Measurements from ENCODE around the gene ZNF132. TPM values are rescaled to one million over a fixed set of nuclear protein-coding genes. Genes with fewer than 3 reads are reported as not detected.
A peak's percentile ranks its signal among the peaks of the same experiment; 100 is the strongest.
"Not testable (repeated sequence)": the region's sequence is repeated elsewhere in the genome, so short reads cannot be mapped to it uniquely, and the experiment has no call there.

The ZNF132 gene
- total RNA-seq, 2 experiments from 2014 or later = 4.5 to 4.7 TPM

GRCh38 chr19:58416604-58417003 lies 23.3 kb downstream of the ZNF132 start:
- CTCF ChIA-PET = no interaction called here
- Mint-ChIP-seq H3K27ac (no peak overlapping the region), H3K27me3 (no peaks in the 10 kb centered on the region), H3K4me3 (no peak overlapping the region), H3K9me3 (peaks cover 10% of the 10 kb centered on the region), H3K4me1 (no peaks in the 10 kb centered on the region), H3K36me3 (ENCODE audit: low read depth) (peaks cover 54% of the 10 kb centered on the region)
- no peak for DNase-seq
- POLR2A ChIA-PET = no interaction called here

GRCh38 chr19:58409010-58409790 lies 30.8 kb downstream of the ZNF132 start:
- ChIA-PET POLR2A (interaction anchor here (0.8 to 1.2 kb wide), 5 partner anchors 24 to 1088 kb away, joined by 3 to 7 read pairs (median 3); partner anchors contain the start of gene ZNF132), CTCF (interaction anchor here (0.6 to 1.0 kb wide), 6 partner anchors 27 to 111 kb away, joined by 3 to 5 read pairs (median 4); partner anchors contain the start of genes ZBTB45, ZNF497 and ZSCAN22)
- peak overlapping the region; percentile 95 for H3K4me3 Mint-ChIP-seq
- peaks cover 15% of the 10 kb centered on the region for H3K36me3 Mint-ChIP-seq (ENCODE audit: low read depth)
- DNase-seq = no peak
- H3K27me3 Mint-ChIP-seq = no peaks in the 10 kb centered on the region
- H3K4me1 Mint-ChIP-seq = peaks cover 35% of the 10 kb centered on the region
- peak overlapping the region; percentile 62 for H3K27ac Mint-ChIP-seq
- no peaks in the 10 kb centered on the region for H3K9me3 Mint-ChIP-seq

GRCh38 chr19:58408152-58409009 lies 31.6 kb downstream of the ZNF132 start, which contains the start of gene ZNF584:
Gene ZNF584 (plus strand): TSS chr19:58408649. CDS start chr19:58409148, 499 bp downstream.
- peak; percentile 95 for DNase-seq
- H3K4me3 Mint-ChIP-seq = peak within 1 kb of the TSS; percentile 95
- H3K9me3 Mint-ChIP-seq = no peaks in the 10 kb centered on the region
- ChIA-PET CTCF (interaction anchor here (0.6 to 1.0 kb wide), 6 partner anchors 26 to 112 kb away, joined by 3 to 5 read pairs (median 4); partner anchors contain the start of genes ZBTB45, ZNF497 and ZSCAN22), POLR2A (interaction anchor here (0.8 to 1.2 kb wide), 5 partner anchors 23 to 1087 kb away, joined by 3 to 7 read pairs (median 3); partner anchors contain the start of gene ZNF132)
- H3K4me1 Mint-ChIP-seq = peaks cover 39% of the 10 kb centered on the region
- peaks cover 15% of the 10 kb centered on the region for H3K36me3 Mint-ChIP-seq (ENCODE audit: low read depth)
- H3K27ac Mint-ChIP-seq = peak within 1 kb of the TSS; percentile 89
- H3K27me3 Mint-ChIP-seq = no peaks in the 10 kb centered on the region

GRCh38 chr19:58407658-58408151 lies 32.2 kb downstream of the ZNF132 start:
- Mint-ChIP-seq H3K4me3 (peak overlapping the region; percentile 95), H3K4me1 (peaks cover 43% of the 10 kb centered on the region), H3K9me3 (no peaks in the 10 kb centered on the region), H3K27me3 (no peaks in the 10 kb centered on the region), H3K36me3 (ENCODE audit: low read depth) (peaks cover 12% of the 10 kb centered on the region), H3K27ac (peak overlapping the region; percentile 89)
- DNase-seq = no peak
- ChIA-PET POLR2A (interaction anchor here (1.2 kb wide), 1 partner anchor 22 kb away, joined by 5 read pairs; no protein-coding TSS in a partner anchor), CTCF (interaction anchor here (1.0 kb wide), 3 partner anchors 45 to 93 kb away, joined by 3 to 5 read pairs (median 3); partner anchors contain the start of gene ZNF497)

- no peaks in the 10 kb centered on the region for H3K27me3 Mint-ChIP-seq
- peak overlapping the region; percentile 89 for H3K27ac Mint-ChIP-seq
- peaks cover 9% of the 10 kb centered on the region for H3K36me3 Mint-ChIP-seq (ENCODE audit: low read depth)
- ChIA-PET CTCF (no interaction called here), POLR2A (no interaction called here)
- peaks cover 45% of the 10 kb centered on the region for H3K4me1 Mint-ChIP-seq
- no peak for DNase-seq
- H3K4me3 Mint-ChIP-seq = peak overlapping the region; percentile 95
- no peaks in the 10 kb centered on the region for H3K9me3 Mint-ChIP-seq
Observed at GRCh38 chr19:58406818-58407657, 32.9 kb downstream of the ZNF132 start.

GRCh38 chr19:58403920-58404478 lies 36.0 kb downstream of the ZNF132 start:
- DNase-seq; H3K36me3 Mint-ChIP-seq (ENCODE audit: low read depth); H3K27ac Mint-ChIP-seq; H3K4me3 Mint-ChIP-seq; POLR2A ChIA-PET; H3K9me3 Mint-ChIP-seq; H3K27me3 Mint-ChIP-seq: not testable (repeated sequence)
- CTCF ChIA-PET = interaction anchor here (0.7 kb wide), 1 partner anchor 126 kb away, joined by 4 read pairs; no protein-coding TSS in a partner anchor
- peaks cover 49% of the 10 kb centered on the region for H3K4me1 Mint-ChIP-seq

- ChIA-PET CTCF (no interaction called here), POLR2A (no interaction called here)
- H3K9me3 Mint-ChIP-seq = no peaks in the 10 kb centered on the region
- H3K4me1 Mint-ChIP-seq = peaks cover 34% of the 10 kb centered on the region
- DNase-seq = no peak
- peak overlapping the region; percentile 80 for H3K4me3 Mint-ChIP-seq
- H3K27ac Mint-ChIP-seq = peak overlapping the region; percentile 74
- H3K36me3 Mint-ChIP-seq (ENCODE audit: low read depth) = peaks cover 5% of the 10 kb centered on the region
- no peaks in the 10 kb centered on the region for H3K27me3 Mint-ChIP-seq
Observed at GRCh38 chr19:58401840-58402421, 38.0 kb downstream of the ZNF132 start.

GRCh38 chr19:58400916-58401839 lies 38.8 kb downstream of the ZNF132 start:
- CTCF ChIA-PET = no interaction called here
- POLR2A ChIA-PET = no interaction called here
- peak overlapping the region; percentile 74 for H3K27ac Mint-ChIP-seq
- H3K4me3 Mint-ChIP-seq = peak overlapping the region; percentile 80
- peak; percentile 99 for DNase-seq
- H3K4me1 Mint-ChIP-seq = peaks cover 29% of the 10 kb centered on the region
- no peaks in the 10 kb centered on the region for H3K27me3 Mint-ChIP-seq
- no peaks in the 10 kb centered on the region for H3K36me3 Mint-ChIP-seq (ENCODE audit: low read depth)
- no peaks in the 10 kb centered on the region for H3K9me3 Mint-ChIP-seq

GRCh38 chr19:58400316-58400915 lies 39.5 kb downstream of the ZNF132 start:
- POLR2A ChIA-PET = no interaction called here

GRCh38 chr19:58399903-58400302 lies 40.0 kb downstream of the ZNF132 start:
- Mint-ChIP-seq H3K9me3 (no peaks in the 10 kb centered on the region), H3K27me3 (no peaks in the 10 kb centered on the region), H3K27ac (no peak overlapping the region), H3K4me3 (peak overlapping the region; percentile 32), H3K4me1 (peaks cover 30% of the 10 kb centered on the region), H3K36me3 (ENCODE audit: low read depth) (peaks cover 5% of the 10 kb centered on the region)
- POLR2A ChIA-PET = no interaction called here
- CTCF ChIA-PET = no interaction called here
- no peak for DNase-seq

More at GRCh38 chr19:58400316-58400915, 39.5 kb downstream of the ZNF132 start:
- CTCF ChIA-PET = no interaction called here
- H3K4me3 Mint-ChIP-seq = peak overlapping the region; percentile 80
- H3K4me1 Mint-ChIP-seq = peaks cover 29% of the 10 kb centered on the region
- H3K9me3 Mint-ChIP-seq = no peaks in the 10 kb centered on the region
- peaks cover 3% of the 10 kb centered on the region for H3K36me3 Mint-ChIP-seq (ENCODE audit: low read depth)
- no peaks in the 10 kb centered on the region for H3K27me3 Mint-ChIP-seq
- DNase-seq = no peak
- H3K27ac Mint-ChIP-seq = no peak overlapping the region
